Breast epithelium (tissue), 3 donors: ENCODE measurements around the gene GMPS.
"Not testable (repeated sequence)": the region's sequence is repeated elsewhere in the genome, so short reads cannot be mapped to it uniquely, and the experiment has no call there.

Experiments
- POLR2A ChIP-seq: fragments of 450-650 bp; IDR thresholded peaks from one replicate; pipeline ENCODE4 v1.6.1; 2016; ENCODE audit warnings: antibody characterized with exemption, mild to moderate bottlenecking, moderate library complexity
- TF ChIP-seq, protein P1 (sequence below), 3 donors: fragments of 450-650 bp; IDR thresholded peaks; one replicate each; pipeline ENCODE4 v1.5.1; 2016 to 2017; ENCODE audit warnings: antibody characterized with exemption in 3 of 3, mild to moderate bottlenecking in 3 of 3, moderate library complexity in 3 of 3

- TF ChIP-seq POLR2A = not testable (repeated sequence)
- TF ChIP-seq, protein P1, sequence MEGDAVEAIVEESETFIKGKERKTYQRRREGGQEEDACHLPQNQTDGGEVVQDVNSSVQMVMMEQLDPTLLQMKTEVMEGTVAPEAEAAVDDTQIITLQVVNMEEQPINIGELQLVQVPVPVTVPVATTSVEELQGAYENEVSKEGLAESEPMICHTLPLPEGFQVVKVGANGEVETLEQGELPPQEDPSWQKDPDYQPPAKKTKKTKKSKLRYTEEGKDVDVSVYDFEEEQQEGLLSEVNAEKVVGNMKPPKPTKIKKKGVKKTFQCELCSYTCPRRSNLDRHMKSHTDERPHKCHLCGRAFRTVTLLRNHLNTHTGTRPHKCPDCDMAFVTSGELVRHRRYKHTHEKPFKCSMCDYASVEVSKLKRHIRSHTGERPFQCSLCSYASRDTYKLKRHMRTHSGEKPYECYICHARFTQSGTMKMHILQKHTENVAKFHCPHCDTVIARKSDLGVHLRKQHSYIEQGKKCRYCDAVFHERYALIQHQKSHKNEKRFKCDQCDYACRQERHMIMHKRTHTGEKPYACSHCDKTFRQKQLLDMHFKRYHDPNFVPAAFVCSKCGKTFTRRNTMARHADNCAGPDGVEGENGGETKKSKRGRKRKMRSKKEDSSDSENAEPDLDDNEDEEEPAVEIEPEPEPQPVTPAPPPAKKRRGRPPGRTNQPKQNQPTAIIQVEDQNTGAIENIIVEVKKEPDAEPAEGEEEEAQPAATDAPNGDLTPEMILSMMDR (IDR thresholded peaks at IDR 0.05) = not testable (repeated sequence)
These were observed 90.6 kb downstream of the GMPS start for GRCh38 chr3:155961044-155961443.
